Coronary artery (tissue), 2 donors: ENCODE measurements around the gene KCNQ1.

Source experiments
- DNase-seq: peaks from one replicate; pipeline ENCODE4 v3.0.0-alpha.2; 2017; ENCODE audit warnings: low spot score
- H3K27ac ChIP-seq, 2 donors: fragments of 200-600 bp; sonication (generic); one replicate each; pipeline ENCODE4 v1.5.1; 2016 to 2019
- H3K4me3 ChIP-seq: fragments of 200-600 bp; sonication (generic); 2 replicates; pipeline ENCODE4 v1.5.1; 2016; ENCODE audit warnings: mild to moderate bottlenecking, moderate library complexity
- CTCF ChIP-seq: fragments of 200-600 bp; sonication (generic); IDR thresholded peaks from one replicate; pipeline ENCODE4 v1.5.1; 2019; ENCODE audit warnings: antibody characterized with exemption

KCNQ1 gene

GRCh38 chr11:2740275-2740940 is 295.6 kb downstream of the KCNQ1 start:
- Histone ChIP-seq H3K4me3 (no peak overlapping the region), H3K27ac (no peak overlapping the region)
- no peak for DNase-seq
- no peak for TF ChIP-seq CTCF

GRCh38 chr11:2741006-2741376 is 296.2 kb downstream of the KCNQ1 start:
- H3K4me3 ChIP-seq, result no peak overlapping the region
- DNase-seq, result no peak
- no peak for TF ChIP-seq CTCF
- H3K27ac ChIP-seq, result no peak overlapping the region

GRCh38 chr11:2741377-2742131 is 296.7 kb downstream of the KCNQ1 start:
- DNase-seq, result no peak
- Histone ChIP-seq H3K4me3 (no peak overlapping the region), H3K27ac (no peak overlapping the region)
- TF ChIP-seq CTCF, result no peak

GRCh38 chr11:2742201-2742600 is 297.4 kb downstream of the KCNQ1 start:
- no peak for DNase-seq
- no peak overlapping the region for H3K27ac ChIP-seq
- no peak overlapping the region for H3K4me3 ChIP-seq
- TF ChIP-seq CTCF, result no peak

- Histone ChIP-seq H3K4me3 (no peak overlapping the region), H3K27ac (no peak overlapping the region)
- no peak for TF ChIP-seq CTCF
- DNase-seq, result no peak
These were observed 298.0 kb downstream of the KCNQ1 start for GRCh38 chr11:2742611-2743426.

- no peak for DNase-seq
- no peak for TF ChIP-seq CTCF
- no peak overlapping the region for H3K4me3 ChIP-seq
- no peak overlapping the region for H3K27ac ChIP-seq
These were observed 298.8 kb downstream of the KCNQ1 start for GRCh38 chr11:2743427-2744110.
